SK-N-SH treated with all-trans-retinoic acid at 6 μM for 48 hours (cell line): Measurements from ENCODE around the gene FIBP.

Experiments used
- ATAC-seq: fragments of 200-7000 bp; cut with Tn5 transposase; 3 replicates; pipeline ENCODE4 v1.9.1; 2020; ENCODE audit warnings: mild to moderate bottlenecking, moderate library complexity
- ARNTL ChIP-seq: fragments of 450-650 bp; formaldehyde crosslinking; IDR thresholded peaks from 2 replicates; pipeline ENCODE4 v1.5.0; 2020; ENCODE audit warnings: low read depth, mild to moderate bottlenecking, moderate library complexity, borderline replicate concordance
- BACH2 ChIP-seq: fragments of 250-450 bp; sonication (Bioruptor Pico); IDR thresholded peaks from 2 replicates; pipeline ENCODE4 v1.9.0; 2021; ENCODE audit warnings: mild to moderate bottlenecking, borderline replicate concordance
- CSDC2 ChIP-seq: fragments of 250-450 bp; sonication (Bioruptor Pico); IDR thresholded peaks from 2 replicates; pipeline ENCODE4 v1.5.0; 2020; ENCODE audit warnings: mild to moderate bottlenecking, moderate library complexity
- ESRRG ChIP-seq: fragments of 250-450 bp; sonication (Bioruptor Pico); IDR thresholded peaks from 2 replicates; pipeline ENCODE4 v1.6.1; 2021; ENCODE audit warnings: mild to moderate bottlenecking
- GLIS3 ChIP-seq: fragments of 250-450 bp; sonication (Bioruptor Pico); IDR thresholded peaks from 2 replicates; pipeline ENCODE4 v1.5.0; 2020; ENCODE audit warnings: mild to moderate bottlenecking, moderate library complexity
- ISL1 ChIP-seq: fragments of 250-450 bp; sonication (Bioruptor Pico); IDR thresholded peaks from 2 replicates; pipeline ENCODE4 v2.1.2; 2022; ENCODE audit warnings: mild to moderate bottlenecking, moderate library complexity
- PATZ1 ChIP-seq: fragments of 250-450 bp; sonication (Bioruptor Pico); IDR thresholded peaks from 2 replicates; pipeline ENCODE4 v1.8.0; 2020; ENCODE audit warnings: mild to moderate bottlenecking, moderate library complexity, borderline replicate concordance
- PPARA ChIP-seq: fragments of 250-450 bp; sonication (Bioruptor Pico); IDR thresholded peaks from 2 replicates; pipeline ENCODE4 v1.5.0; 2020; ENCODE audit warnings: mild to moderate bottlenecking, borderline replicate concordance
- SNAI2 ChIP-seq: fragments of 250-450 bp; sonication (Bioruptor Pico); IDR thresholded peaks from 2 replicates; pipeline ENCODE4 v1.5.0; 2020; ENCODE audit warnings: mild to moderate bottlenecking, moderate library complexity
- TCF4 ChIP-seq: fragments of 250-450 bp; sonication (Bioruptor Pico); IDR thresholded peaks from 2 replicates; pipeline ENCODE4 v1.8.0; 2021; ENCODE audit warnings: mild to moderate bottlenecking, moderate library complexity, borderline replicate concordance
- TOX ChIP-seq: fragments of 250-450 bp; sonication (Bioruptor Pico); IDR thresholded peaks from 2 replicates; pipeline ENCODE4 v1.8.0; 2021; ENCODE audit warnings: mild to moderate bottlenecking, moderate library complexity, borderline replicate concordance
- TSHZ2 ChIP-seq: fragments of 250-450 bp; sonication (Bioruptor Pico); IDR thresholded peaks from 2 replicates; pipeline ENCODE4 v1.5.0; 2020; ENCODE audit warnings: mild to moderate bottlenecking, moderate library complexity
- ZC3H10 ChIP-seq: fragments of 250-450 bp; sonication (Bioruptor Pico); IDR thresholded peaks from 2 replicates; pipeline ENCODE4 v1.5.1; 2021; ENCODE audit warnings: mild to moderate bottlenecking, moderate library complexity
- ZFP3 ChIP-seq: fragments of 250-450 bp; sonication (Bioruptor Pico); IDR thresholded peaks from 2 replicates; pipeline ENCODE4 v1.5.0; 2020; ENCODE audit warnings: mild to moderate bottlenecking, moderate library complexity
- ZFP30 ChIP-seq: fragments of 450-650 bp; formaldehyde crosslinking; IDR thresholded peaks from 2 replicates; pipeline ENCODE4 v1.5.0; 2022; ENCODE audit warnings: mild to moderate bottlenecking, moderate library complexity
- ZNF8 ChIP-seq: fragments of 450-650 bp; formaldehyde crosslinking; IDR thresholded peaks from 2 replicates; pipeline ENCODE4 v1.5.0; 2020; ENCODE audit warnings: mild to moderate bottlenecking, moderate library complexity
- TF ChIP-seq, protein P1 (sequence below): fragments of 250-450 bp; sonication (Bioruptor Pico); IDR thresholded peaks from 2 replicates; pipeline ENCODE4 v1.5.1; 2021; ENCODE audit warnings: mild to moderate bottlenecking, moderate library complexity
- TF ChIP-seq, protein P2 (sequence below): fragments of 250-450 bp; sonication (Bioruptor Pico); IDR thresholded peaks from 2 replicates; pipeline ENCODE4 v1.5.1; 2020; ENCODE audit warnings: low read depth, mild to moderate bottlenecking, moderate library complexity

The FIBP gene

DNA sequence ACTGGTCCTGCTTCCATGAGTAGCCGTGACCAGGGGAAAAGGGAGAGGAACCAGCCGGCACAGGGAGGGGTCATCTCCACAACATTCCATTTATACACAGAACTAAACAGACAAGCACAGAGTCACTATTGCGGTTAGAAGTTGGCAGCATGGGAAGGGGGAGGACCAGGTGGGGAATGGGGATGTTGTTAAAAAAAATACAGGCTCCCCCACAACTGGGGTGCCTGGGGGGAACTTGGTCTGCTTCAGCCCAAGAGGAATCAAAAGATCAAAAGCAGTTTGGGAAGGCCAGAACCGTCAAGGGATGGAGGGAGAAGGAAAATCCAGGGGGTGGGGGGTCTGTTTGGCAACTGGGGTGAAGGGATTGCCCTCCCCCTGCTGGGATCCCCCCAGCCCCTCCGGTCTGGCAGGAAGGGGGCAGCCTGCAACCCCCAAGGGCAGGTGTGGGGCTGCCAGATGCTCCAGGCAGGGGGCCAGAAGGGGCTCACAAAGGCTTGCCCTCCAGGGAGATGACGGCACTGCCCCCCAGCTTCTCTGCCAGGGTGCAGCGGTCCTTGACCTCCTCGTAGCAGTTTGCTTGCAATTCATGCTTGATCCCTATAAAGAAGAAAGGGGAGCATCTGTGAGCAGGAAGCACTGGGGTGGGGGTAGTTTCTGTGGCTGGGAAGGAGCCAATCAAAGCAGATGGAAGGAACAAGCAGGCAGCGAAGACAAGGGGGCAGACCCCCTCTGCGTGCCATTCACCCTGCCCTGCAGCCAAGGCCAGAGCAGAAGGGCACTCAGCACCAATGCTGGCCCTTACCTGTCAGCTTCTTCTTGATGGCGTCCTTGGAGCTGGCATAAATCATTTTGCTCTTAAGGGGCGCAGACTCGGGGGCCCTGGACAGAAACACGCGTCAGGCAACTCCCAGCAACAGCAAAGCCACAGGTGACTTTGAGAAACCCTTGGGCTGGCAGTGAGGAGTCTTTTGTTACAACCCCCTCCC is 33.1 kb downstream of the FIBP start:
- ATAC-seq, result no peak
- TF ChIP-seq ZFP3 (no peak), ZC3H10 (no peak), TOX (CRISPR knock-in tag) (no peak), BACH2 (no peak), ISL1 (CRISPR knock-in tag) (no peak), SNAI2 (no peak), ESRRG (CRISPR knock-in tag) (no peak), PATZ1 (CRISPR knock-in tag) (no peak), ZNF8 (CRISPR knock-in tag) (no peak), PPARA (CRISPR knock-in tag) (no peak), ZFP30 (CRISPR knock-in tag) (no peak)
- TF ChIP-seq, protein P1, sequence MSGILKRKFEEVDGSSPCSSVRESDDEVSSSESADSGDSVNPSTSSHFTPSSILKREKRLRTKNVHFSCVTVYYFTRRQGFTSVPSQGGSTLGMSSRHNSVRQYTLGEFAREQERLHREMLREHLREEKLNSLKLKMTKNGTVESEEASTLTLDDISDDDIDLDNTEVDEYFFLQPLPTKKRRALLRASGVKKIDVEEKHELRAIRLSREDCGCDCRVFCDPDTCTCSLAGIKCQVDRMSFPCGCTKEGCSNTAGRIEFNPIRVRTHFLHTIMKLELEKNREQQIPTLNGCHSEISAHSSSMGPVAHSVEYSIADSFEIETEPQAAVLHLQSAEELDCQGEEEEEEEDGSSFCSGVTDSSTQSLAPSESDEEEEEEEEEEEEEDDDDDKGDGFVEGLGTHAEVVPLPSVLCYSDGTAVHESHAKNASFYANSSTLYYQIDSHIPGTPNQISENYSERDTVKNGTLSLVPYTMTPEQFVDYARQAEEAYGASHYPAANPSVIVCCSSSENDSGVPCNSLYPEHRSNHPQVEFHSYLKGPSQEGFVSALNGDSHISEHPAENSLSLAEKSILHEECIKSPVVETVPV (CRISPR knock-in tag), result no peak
- TF ChIP-seq, protein P2, sequence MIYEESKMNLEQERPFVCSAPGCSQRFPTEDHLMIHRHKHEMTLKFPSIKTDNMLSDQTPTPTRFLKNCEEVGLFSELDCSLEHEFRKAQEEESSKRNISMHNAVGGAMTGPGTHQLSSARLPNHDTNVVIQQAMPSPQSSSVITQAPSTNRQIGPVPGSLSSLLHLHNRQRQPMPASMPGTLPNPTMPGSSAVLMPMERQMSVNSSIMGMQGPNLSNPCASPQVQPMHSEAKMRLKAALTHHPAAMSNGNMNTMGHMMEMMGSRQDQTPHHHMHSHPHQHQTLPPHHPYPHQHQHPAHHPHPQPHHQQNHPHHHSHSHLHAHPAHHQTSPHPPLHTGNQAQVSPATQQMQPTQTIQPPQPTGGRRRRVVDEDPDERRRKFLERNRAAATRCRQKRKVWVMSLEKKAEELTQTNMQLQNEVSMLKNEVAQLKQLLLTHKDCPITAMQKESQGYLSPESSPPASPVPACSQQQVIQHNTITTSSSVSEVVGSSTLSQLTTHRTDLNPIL (CRISPR knock-in tag), result no peak

DNA sequence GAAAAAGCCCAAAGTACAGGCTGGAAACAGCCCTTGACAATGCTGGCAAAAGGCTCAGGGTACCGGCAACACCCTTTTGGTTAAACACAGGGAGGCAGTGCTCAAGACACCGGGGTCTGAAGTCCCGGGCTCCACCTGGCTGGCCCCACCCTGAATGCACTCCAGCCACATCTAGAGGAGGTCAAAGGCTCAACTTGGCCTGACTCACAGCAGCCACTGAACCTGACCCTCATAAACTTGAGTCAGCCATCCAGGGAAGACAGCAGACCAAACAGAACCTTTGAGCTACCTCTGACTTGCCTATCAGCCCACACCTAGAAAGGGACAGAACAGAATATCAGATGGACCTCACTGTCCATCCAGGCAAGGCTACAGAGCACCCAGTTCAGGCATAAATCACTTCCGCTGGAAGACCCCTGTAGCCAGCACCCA is 34.1 kb downstream of the FIBP start:
- TF ChIP-seq, protein P2 (CRISPR knock-in tag), result no peak
- TF ChIP-seq TOX (CRISPR knock-in tag) (no peak), TSHZ2 (no peak), SNAI2 (no peak), CSDC2 (no peak), ZFP3 (no peak), ZC3H10 (no peak), BACH2 (no peak), PPARA (CRISPR knock-in tag) (no peak), ARNTL (CRISPR knock-in tag) (no peak), TCF4 (CRISPR knock-in tag) (no peak), GLIS3 (no peak)
- TF ChIP-seq, protein P1 (CRISPR knock-in tag), result no peak

More for the DNA sequence above, 34.1 kb downstream of the FIBP start:
- ATAC-seq, result no peak
